ENCODE results near the gene PPP1R10. TPM values are rescaled to one million over a fixed set of nuclear protein-coding genes. Genes with fewer than 3 reads are reported as not detected.

Gene PPP1R10
- total and polyA plus RNA-seq, 2 of the 13 experiments (the other 11 are each of a cell fraction or from before 2014, with no cell fraction given): 26.3 to 38.4 TPM

- no peak for TF ChIP-seq SNAPC5 (CRISPR knock-in tag; IDR thresholded peaks at IDR 0.05; ENCODE audit: borderline replicate concordance)
- peak; percentile 95 for TF ChIP-seq ZNF749 (CRISPR knock-in tag; IDR thresholded peaks at IDR 0.05; ENCODE audit: borderline replicate concordance)
- TF ChIP-seq ZBTB7B (CRISPR knock-in tag; IDR thresholded peaks at IDR 0.05): no peak; the same call in none of the 2 replicates
- peak; percentile 90 for TF ChIP-seq DMTF1 (CRISPR knock-in tag; IDR thresholded peaks at IDR 0.05)
- TF ChIP-seq ZNF451 (CRISPR knock-in tag; IDR thresholded peaks at IDR 0.05): peak; percentile 96
- TF ChIP-seq BHLHE40 (IDR thresholded peaks at IDR 0.05; ENCODE audit: low read length): peak; percentile 100
- TF ChIP-seq KIAA2018 (CRISPR knock-in tag; IDR thresholded peaks at IDR 0.05; ENCODE audit: borderline replicate concordance): no peak
- TF ChIP-seq KAT7 (CRISPR knock-in tag; IDR thresholded peaks at IDR 0.05; ENCODE audit: borderline replicate concordance): peak; percentile 91; the same call in 1 of the 2 replicates
- TF ChIP-seq ZNF354B (CRISPR knock-in tag; IDR thresholded peaks at IDR 0.05): no peak
- no peak for TF ChIP-seq NBN (conservative IDR thresholded peaks at IDR 0.05)
- peak; percentile 84; the same call in 1 of the 2 replicates for TF ChIP-seq SNAPC4 (CRISPR knock-in tag; IDR thresholded peaks at IDR 0.05)
- TF ChIP-seq ZNF101 (CRISPR knock-in tag; IDR thresholded peaks at IDR 0.05; ENCODE audit: borderline replicate concordance, low read depth): no peak
- TF ChIP-seq DNMT3B (CRISPR knock-in tag; conservative IDR thresholded peaks at IDR 0.05): 0 out of 2 replicates have a peak, but pooled peaks have one; percentile 38
These were observed 45.8 kb downstream of the PPP1R10 start, which contains the start of gene ABCF1 (continued) for GRCh38 chr6:30571075-30571761.
